Trophoblast cell (in vitro differentiated cells and primary cell): ENCODE results near the gene AANAT.
A peak's percentile ranks its signal among the peaks of the same experiment; 100 is the strongest.

Source experiments
- DNase-seq, 2 donors: peaks; one replicate each; pipeline ENCODE4 v3.0.0-alpha.2; 2016
- H2AFZ ChIP-seq: 2 replicates; pipeline ENCODE4 v1.6.1; 2013; ENCODE audit warnings: low read length, moderate library complexity, mild to moderate bottlenecking; ENCODE audit not compliant: insufficient read depth, poor library complexity
- H2AK5ac ChIP-seq: 2 replicates; pipeline ENCODE4 v1.6.1; 2013; ENCODE audit warnings: mild to moderate bottlenecking, low read length
- H2BK120ac ChIP-seq: 2 replicates; pipeline ENCODE4 v1.6.1; 2013; ENCODE audit warnings: low read length, mild to moderate bottlenecking, moderate library complexity; ENCODE audit not compliant: insufficient read depth, poor library complexity
- H2BK12ac ChIP-seq: 2 replicates; pipeline ENCODE4 v1.6.1; 2013; ENCODE audit warnings: mild to moderate bottlenecking, low read length, moderate library complexity
- H2BK5ac ChIP-seq: 2 replicates; pipeline ENCODE4 v1.6.1; 2013; ENCODE audit warnings: low read length, low read depth, moderate library complexity, mild to moderate bottlenecking; ENCODE audit not compliant: poor library complexity
- H3K14ac ChIP-seq: 2 replicates; pipeline ENCODE4 v1.6.1; 2013; ENCODE audit warnings: mild to moderate bottlenecking, low read length
- H3K18ac ChIP-seq: 2 replicates; pipeline ENCODE4 v1.6.1; 2013; ENCODE audit warnings: mild to moderate bottlenecking, low read length
- H3K23ac ChIP-seq: 2 replicates; pipeline ENCODE4 v1.6.1; 2013; ENCODE audit warnings: low read length
- H3K27ac ChIP-seq: 2 replicates; pipeline ENCODE4 v1.5.1; 2013; ENCODE audit warnings: low read depth, mild to moderate bottlenecking, inconsistent platforms, low read length, moderate library complexity
- H3K27me3 ChIP-seq: 2 replicates; pipeline ENCODE4 v1.6.1; 2013; ENCODE audit warnings: inconsistent platforms, mild to moderate bottlenecking, low read length, moderate library complexity; ENCODE audit not compliant: insufficient read depth
- H3K36me3 ChIP-seq, 2 experiments: 1 replicate in 1 of 2; 2 replicates in 1 of 2; pipeline ENCODE4 v1.6.1; 2013; ENCODE audit warnings: low read length in 2 of 2, mild to moderate bottlenecking in 2 of 2, moderate library complexity in 1 of 2; ENCODE audit not compliant: insufficient read depth in 2 of 2, control insufficient read depth in 1 of 2
- H3K4ac ChIP-seq: 2 replicates; pipeline ENCODE4 v1.6.1; 2013; ENCODE audit warnings: low read depth, mild to moderate bottlenecking, low read length, moderate library complexity
- H3K4me1 ChIP-seq, 2 experiments: 1 replicate in 1 of 2; 2 replicates in 1 of 2; pipeline ENCODE4 v1.6.1; 2013; ENCODE audit warnings: low read length in 2 of 2, mild to moderate bottlenecking in 2 of 2, moderate library complexity in 1 of 2; ENCODE audit not compliant: insufficient read depth in 2 of 2, control insufficient read depth in 1 of 2
- H3K4me2 ChIP-seq: 2 replicates; pipeline ENCODE4 v1.6.1; 2013; ENCODE audit warnings: inconsistent platforms, mild to moderate bottlenecking, low read length, moderate library complexity
- H3K4me3 ChIP-seq: 2 replicates; pipeline ENCODE4 v1.5.1; 2013; ENCODE audit warnings: mild to moderate bottlenecking, low read depth, low read length, inconsistent platforms
- H3K79me1 ChIP-seq: one replicate; pipeline ENCODE4 v1.6.1; 2013; ENCODE audit warnings: low read length
- H3K79me2 ChIP-seq: 2 replicates; pipeline ENCODE4 v1.6.1; 2013; ENCODE audit warnings: low read length, mild to moderate bottlenecking; ENCODE audit not compliant: control insufficient read depth, insufficient read depth, poor library complexity
- H3K9ac ChIP-seq: 2 replicates; pipeline ENCODE4 v1.6.1; 2013; ENCODE audit warnings: mild to moderate bottlenecking, low read length
- H3K9me3 ChIP-seq: 2 replicates; pipeline ENCODE4 v1.6.1; 2013; ENCODE audit warnings: low read depth, mild to moderate bottlenecking, control low read depth, inconsistent platforms, low read length; ENCODE audit not compliant: insufficient read depth
- H4K12ac ChIP-seq: 2 replicates; pipeline ENCODE4 v1.6.1; 2013; ENCODE audit warnings: low read depth, mild to moderate bottlenecking, low read length, moderate library complexity
- H4K8ac ChIP-seq: 2 replicates; pipeline ENCODE4 v1.6.1; 2013; ENCODE audit warnings: low read depth, mild to moderate bottlenecking, low read length, moderate library complexity
- H4K91ac ChIP-seq: one replicate; pipeline ENCODE4 v1.6.1; 2013; ENCODE audit warnings: low read depth, mild to moderate bottlenecking, low read length, moderate library complexity
- WGBS: extraction: QIAGEN DNeasy Blood & Tissue Kit; methylation state at CpG from one replicate; pipeline ENCODE4 v1.1.7; 2013; ENCODE audit warnings: missing lambda C conversion rate; ENCODE audit not compliant: insufficient read length, insufficient coverage; ENCODE audit errors: extremely low coverage; 5-methylcytosine and 5-hydroxymethylcytosine counted together

Gene AANAT

GRCh38 chr17:76422406-76422805 is 45.0 kb upstream of the AANAT start:
- no peak overlapping the region for H3K18ac ChIP-seq
- H3K4ac ChIP-seq = no peak overlapping the region
- no peak overlapping the region for H3K4me3 ChIP-seq
- no peaks in the 10 kb centered on the region for H3K79me1 ChIP-seq
- H4K12ac ChIP-seq = no peak overlapping the region
- no peaks in the 10 kb centered on the region for H3K36me3 ChIP-seq
- no peak overlapping the region for H2AFZ ChIP-seq
- no CpG with 5 or more reads among the region's 8 CpGs for WGBS
- peaks cover 2% of the 10 kb centered on the region for H3K9me3 ChIP-seq
- H3K9ac ChIP-seq = no peak overlapping the region
- H2BK120ac ChIP-seq = no peak overlapping the region
- H3K4me2 ChIP-seq = no peak overlapping the region
- no peak overlapping the region for H3K14ac ChIP-seq
- DNase-seq = no peak
- no peak overlapping the region for H3K23ac ChIP-seq
- no peak overlapping the region for H2AK5ac ChIP-seq
- no peaks in the 10 kb centered on the region for H3K4me1 ChIP-seq
- H4K91ac ChIP-seq = no peak overlapping the region
- H3K27me3 ChIP-seq = no peaks in the 10 kb centered on the region
- H2BK5ac ChIP-seq = no peak overlapping the region
- no peak overlapping the region for H3K27ac ChIP-seq
- H4K8ac ChIP-seq = no peak overlapping the region
- no peaks in the 10 kb centered on the region for H3K79me2 ChIP-seq
- H2BK12ac ChIP-seq = no peak overlapping the region

GRCh38 chr17:76422860-76423259 is 44.5 kb upstream of the AANAT start:
- Histone ChIP-seq H3K4me2 (no peak overlapping the region), H3K9me3 (peaks cover 2% of the 10 kb centered on the region), H3K27ac (no peak overlapping the region), H4K91ac (no peak overlapping the region), H3K18ac (peak overlapping the region; percentile 52), H2AK5ac (no peak overlapping the region), H3K36me3 (no peaks in the 10 kb centered on the region), H3K79me1 (no peaks in the 10 kb centered on the region), H2BK5ac (no peak overlapping the region), H3K4ac (no peak overlapping the region), H2BK12ac (no peak overlapping the region), H3K27me3 (no peaks in the 10 kb centered on the region), H3K23ac (no peak overlapping the region), H3K79me2 (no peaks in the 10 kb centered on the region), H3K4me1 (no peaks in the 10 kb centered on the region), H3K4me3 (no peak overlapping the region), H2AFZ (no peak overlapping the region), H4K8ac (no peak overlapping the region), H2BK120ac (no peak overlapping the region), H3K14ac (no peak overlapping the region), H3K9ac (no peak overlapping the region), H4K12ac (no peak overlapping the region)
- no peak for DNase-seq
- no CpG with 5 or more reads among the region's 6 CpGs for WGBS

GRCh38 chr17:76426853-76427252 is 40.5 kb upstream of the AANAT start:
- DNase-seq = peak in 1 of 2 donors; percentile 12

GRCh38 chr17:76427501-76428231 is 39.7 kb upstream of the AANAT start:
- no peak overlapping the region for H2BK120ac ChIP-seq
- H3K23ac ChIP-seq = no peak overlapping the region
- peak in 1 of 2 donors; percentile 6 for DNase-seq
- no peak overlapping the region for H4K8ac ChIP-seq
- WGBS = no CpG with 5 or more reads among the region's 8 CpGs
- no peak overlapping the region for H3K9ac ChIP-seq
- H2AK5ac ChIP-seq = no peak overlapping the region
- H4K91ac ChIP-seq = no peak overlapping the region
- no peaks in the 10 kb centered on the region for H3K79me1 ChIP-seq
- H3K36me3 ChIP-seq = no peaks in the 10 kb centered on the region
- no peak overlapping the region for H2BK12ac ChIP-seq
- no peak overlapping the region for H2AFZ ChIP-seq
- H3K18ac ChIP-seq = no peak overlapping the region
- H3K79me2 ChIP-seq = no peaks in the 10 kb centered on the region
- H3K27ac ChIP-seq = no peak overlapping the region
- no peak overlapping the region for H3K4me2 ChIP-seq
- no peak overlapping the region for H4K12ac ChIP-seq
- H3K4me1 ChIP-seq = no peaks in the 10 kb centered on the region
- H3K4me3 ChIP-seq = no peak overlapping the region
- H3K27me3 ChIP-seq = no peaks in the 10 kb centered on the region
- no peak overlapping the region for H2BK5ac ChIP-seq
- peaks cover 2% of the 10 kb centered on the region for H3K9me3 ChIP-seq
- no peak overlapping the region for H3K14ac ChIP-seq
- no peak overlapping the region for H3K4ac ChIP-seq

More at GRCh38 chr17:76426853-76427252, 40.5 kb upstream of the AANAT start:
- Histone ChIP-seq H3K4me3 (no peak overlapping the region), H2BK5ac (no peak overlapping the region), H4K12ac (no peak overlapping the region), H2AFZ (no peak overlapping the region), H3K36me3 (no peaks in the 10 kb centered on the region), H3K14ac (no peak overlapping the region), H3K9me3 (peaks cover 2% of the 10 kb centered on the region), H3K4me2 (no peak overlapping the region), H3K4me1 (no peaks in the 10 kb centered on the region), H3K27me3 (no peaks in the 10 kb centered on the region), H3K4ac (no peak overlapping the region), H3K79me2 (no peaks in the 10 kb centered on the region), H2BK12ac (no peak overlapping the region), H2BK120ac (no peak overlapping the region), H3K9ac (no peak overlapping the region), H3K23ac (no peak overlapping the region), H3K18ac (no peak overlapping the region), H2AK5ac (no peak overlapping the region), H4K8ac (no peak overlapping the region), H3K27ac (no peak overlapping the region), H3K79me1 (no peaks in the 10 kb centered on the region), H4K91ac (no peak overlapping the region)
- no CpG with 5 or more reads among the region's 3 CpGs for WGBS
